Panc1 (cell line): ENCODE results near the gene SENP7. TPM values are rescaled to one million over a fixed set of nuclear protein-coding genes. Genes with fewer than 3 reads are reported as not detected.

Source experiments
- ATAC-seq: fragments of 200-7000 bp; cut with Tn5 transposase; 2 replicates; pipeline ENCODE4 v1.9.1; 2020; ENCODE audit warnings: mild to moderate bottlenecking, moderate library complexity
- BruUV-seq: library from RNA; stranded (reverse); fragments of 400-500 nt; replicated peaks from 2 replicates; lab custom pipeline; 2021; lab: Mats Ljungman, UMichigan
- CTCF ChIA-PET: fragments of 300-600 bp; sonication (Branson Sonifier 250); formaldehyde crosslinking; loops from one replicate; lab custom pipeline; 2022; ENCODE audit warnings: antibody characterized with exemption; lab: Charles Lee
- POLR2A ChIA-PET: fragments of 300-600 bp; sonication (Branson Sonifier 250); formaldehyde crosslinking; loops from one replicate; lab custom pipeline; 2022; ENCODE audit warnings: antibody characterized with exemption; lab: Charles Lee
- DNase-seq: peaks from one replicate; pipeline ENCODE4 v3.0.0-alpha.2; 2010; ENCODE audit warnings: low read depth, low spot score
- H3K27ac ChIP-seq: 2 replicates; pipeline ENCODE4 v1.5.1; 2011; ENCODE audit warnings: mild to moderate bottlenecking, low read length, inconsistent platforms
- H3K27me3 ChIP-seq: fragments of 200-500 bp; sonication (Bioruptor generic); 2 replicates; pipeline ENCODE4 v1.6.0; 2014; ENCODE audit warnings: low read length, inconsistent platforms; ENCODE audit not compliant: control insufficient read depth, insufficient read depth
- H3K36me3 ChIP-seq: fragments of 200-500 bp; sonication (Bioruptor generic); 2 replicates; pipeline ENCODE4 v1.5.1; 2014; ENCODE audit warnings: inconsistent platforms, mild to moderate bottlenecking, low read length, moderate library complexity; ENCODE audit not compliant: control insufficient read depth, insufficient read depth
- H3K4me1 ChIP-seq: 2 replicates; pipeline ENCODE4 v1.5.1; 2011; ENCODE audit warnings: inconsistent platforms, mild to moderate bottlenecking, low read length, moderate library complexity; ENCODE audit not compliant: control insufficient read depth, insufficient read depth
- H3K4me3 ChIP-seq, 2 experiments: 2 replicates each; pipeline ENCODE4 v1.5.1; 2011 to 2012; ENCODE audit warnings: low read depth in 2 of 2, low read length in 2 of 2, mild to moderate bottlenecking in 2 of 2, inconsistent platforms in 1 of 2, moderate library complexity in 1 of 2
- H3K9me3 ChIP-seq: fragments of 200-500 bp; sonication (Bioruptor generic); 2 replicates; pipeline ENCODE4 v1.5.1; 2014; ENCODE audit warnings: low read depth, mild to moderate bottlenecking, inconsistent platforms, low read length, moderate library complexity; ENCODE audit not compliant: control insufficient read depth, insufficient read depth
- POLR2AphosphoS5 ChIP-seq: IDR thresholded peaks from 2 replicates; pipeline ENCODE4 v1.6.1; 2012; ENCODE audit warnings: mild to moderate bottlenecking, low read depth, low read length, moderate library complexity
- SIN3A ChIP-seq: IDR thresholded peaks from 2 replicates; pipeline ENCODE4 v1.6.1; 2012; ENCODE audit warnings: low read depth, mild to moderate bottlenecking, low read length, moderate library complexity, borderline replicate concordance; ENCODE audit not compliant: insufficient read depth
- TCF7L2 ChIP-seq: IDR thresholded peaks from 2 replicates; pipeline ENCODE4 v1.6.1; 2011; ENCODE audit warnings: mild to moderate bottlenecking, low read depth, low read length, inconsistent platforms
- in situ Hi-C: cut with HindIII; loops from 2 replicates; pipeline ENCODE4 v1.10.0; 2016; ENCODE audit warnings: low sequenced_read_pairs, low pct_unique_long_range_greater_than_20kb
- intact Hi-C: fragments of 100-400 bp; cut with micrococcal nuclease; formaldehyde crosslinking; loops from one replicate; pipeline ENCODE4 v1.10.0; 2022; ENCODE audit not compliant: unreplicated experiment
- total RNA-seq: library from RNA; stranded (reverse); gene quantifications from one replicate; pipeline ENCODE4 v1.2.1, GENCODE V29; 2021; ENCODE audit not compliant: unreplicated experiment
- TF ChIP-seq, protein P1 (sequence below): fragments of 450-650 bp; IDR thresholded peaks from 2 replicates; pipeline ENCODE4 v1.5.1; 2017; ENCODE audit warnings: mild to moderate bottlenecking
- TF ChIP-seq, protein P2 (sequence below), 2 experiments: IDR thresholded peaks; 2 replicates each; pipeline ENCODE4 v1.6.1; 2011 to 2012; ENCODE audit warnings: low read depth in 2 of 2, control low read depth in 1 of 2, low read length in 1 of 2, mild to moderate bottlenecking in 1 of 2, moderate library complexity in 1 of 2; ENCODE audit not compliant: insufficient read depth in 1 of 2

Gene SENP7
- total RNA-seq, 1 experiment from 2014 or later: 10.1 TPM

DNA sequence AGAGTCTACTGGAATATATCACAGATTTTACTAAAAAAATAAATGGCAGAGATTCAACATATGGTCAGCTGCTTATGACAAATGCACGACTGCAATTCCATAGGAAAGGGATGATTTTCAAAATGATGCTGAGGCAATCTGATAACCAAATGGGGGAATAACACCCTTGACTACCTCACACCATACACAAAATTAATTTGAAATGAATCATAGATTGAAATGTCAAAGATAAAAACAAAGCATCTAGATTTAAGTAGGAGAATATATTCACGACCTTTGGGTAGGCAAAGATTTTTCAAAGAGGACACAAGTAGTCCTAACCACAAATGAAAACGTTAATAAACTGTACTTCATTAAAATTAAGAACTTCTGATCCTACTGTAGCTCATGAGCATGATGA, 11.2 kb downstream of the SENP7 start:
- Histone ChIP-seq H3K4me1 (no peaks in the 10 kb centered on the region), H3K27me3 (no peaks in the 10 kb centered on the region), H3K4me3 (no peak overlapping the region), H3K27ac (no peak overlapping the region), H3K36me3 (no peaks in the 10 kb centered on the region), H3K9me3 (no peaks in the 10 kb centered on the region)
- POLR2A ChIA-PET: no interaction called here
- TF ChIP-seq POLR2AphosphoS5 (no peak), SIN3A (no peak)
- TF ChIP-seq, protein P1, sequence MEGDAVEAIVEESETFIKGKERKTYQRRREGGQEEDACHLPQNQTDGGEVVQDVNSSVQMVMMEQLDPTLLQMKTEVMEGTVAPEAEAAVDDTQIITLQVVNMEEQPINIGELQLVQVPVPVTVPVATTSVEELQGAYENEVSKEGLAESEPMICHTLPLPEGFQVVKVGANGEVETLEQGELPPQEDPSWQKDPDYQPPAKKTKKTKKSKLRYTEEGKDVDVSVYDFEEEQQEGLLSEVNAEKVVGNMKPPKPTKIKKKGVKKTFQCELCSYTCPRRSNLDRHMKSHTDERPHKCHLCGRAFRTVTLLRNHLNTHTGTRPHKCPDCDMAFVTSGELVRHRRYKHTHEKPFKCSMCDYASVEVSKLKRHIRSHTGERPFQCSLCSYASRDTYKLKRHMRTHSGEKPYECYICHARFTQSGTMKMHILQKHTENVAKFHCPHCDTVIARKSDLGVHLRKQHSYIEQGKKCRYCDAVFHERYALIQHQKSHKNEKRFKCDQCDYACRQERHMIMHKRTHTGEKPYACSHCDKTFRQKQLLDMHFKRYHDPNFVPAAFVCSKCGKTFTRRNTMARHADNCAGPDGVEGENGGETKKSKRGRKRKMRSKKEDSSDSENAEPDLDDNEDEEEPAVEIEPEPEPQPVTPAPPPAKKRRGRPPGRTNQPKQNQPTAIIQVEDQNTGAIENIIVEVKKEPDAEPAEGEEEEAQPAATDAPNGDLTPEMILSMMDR: no peak
- TF ChIP-seq, protein P2, sequence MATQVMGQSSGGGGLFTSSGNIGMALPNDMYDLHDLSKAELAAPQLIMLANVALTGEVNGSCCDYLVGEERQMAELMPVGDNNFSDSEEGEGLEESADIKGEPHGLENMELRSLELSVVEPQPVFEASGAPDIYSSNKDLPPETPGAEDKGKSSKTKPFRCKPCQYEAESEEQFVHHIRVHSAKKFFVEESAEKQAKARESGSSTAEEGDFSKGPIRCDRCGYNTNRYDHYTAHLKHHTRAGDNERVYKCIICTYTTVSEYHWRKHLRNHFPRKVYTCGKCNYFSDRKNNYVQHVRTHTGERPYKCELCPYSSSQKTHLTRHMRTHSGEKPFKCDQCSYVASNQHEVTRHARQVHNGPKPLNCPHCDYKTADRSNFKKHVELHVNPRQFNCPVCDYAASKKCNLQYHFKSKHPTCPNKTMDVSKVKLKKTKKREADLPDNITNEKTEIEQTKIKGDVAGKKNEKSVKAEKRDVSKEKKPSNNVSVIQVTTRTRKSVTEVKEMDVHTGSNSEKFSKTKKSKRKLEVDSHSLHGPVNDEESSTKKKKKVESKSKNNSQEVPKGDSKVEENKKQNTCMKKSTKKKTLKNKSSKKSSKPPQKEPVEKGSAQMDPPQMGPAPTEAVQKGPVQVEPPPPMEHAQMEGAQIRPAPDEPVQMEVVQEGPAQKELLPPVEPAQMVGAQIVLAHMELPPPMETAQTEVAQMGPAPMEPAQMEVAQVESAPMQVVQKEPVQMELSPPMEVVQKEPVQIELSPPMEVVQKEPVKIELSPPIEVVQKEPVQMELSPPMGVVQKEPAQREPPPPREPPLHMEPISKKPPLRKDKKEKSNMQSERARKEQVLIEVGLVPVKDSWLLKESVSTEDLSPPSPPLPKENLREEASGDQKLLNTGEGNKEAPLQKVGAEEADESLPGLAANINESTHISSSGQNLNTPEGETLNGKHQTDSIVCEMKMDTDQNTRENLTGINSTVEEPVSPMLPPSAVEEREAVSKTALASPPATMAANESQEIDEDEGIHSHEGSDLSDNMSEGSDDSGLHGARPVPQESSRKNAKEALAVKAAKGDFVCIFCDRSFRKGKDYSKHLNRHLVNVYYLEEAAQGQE (IDR thresholded peaks at IDR 0.05; ENCODE audit: insufficient read depth in 1 of 2, low read depth in 2 of 2, low read length in 1 of 2): no peak
- CTCF ChIA-PET: no interaction called here
- ATAC-seq: no peak
- no TSS peak for BruUV-seq
- intact Hi-C loops (no loop called here), in situ Hi-C loops (no loop called here)
- no peak for DNase-seq

DNA sequence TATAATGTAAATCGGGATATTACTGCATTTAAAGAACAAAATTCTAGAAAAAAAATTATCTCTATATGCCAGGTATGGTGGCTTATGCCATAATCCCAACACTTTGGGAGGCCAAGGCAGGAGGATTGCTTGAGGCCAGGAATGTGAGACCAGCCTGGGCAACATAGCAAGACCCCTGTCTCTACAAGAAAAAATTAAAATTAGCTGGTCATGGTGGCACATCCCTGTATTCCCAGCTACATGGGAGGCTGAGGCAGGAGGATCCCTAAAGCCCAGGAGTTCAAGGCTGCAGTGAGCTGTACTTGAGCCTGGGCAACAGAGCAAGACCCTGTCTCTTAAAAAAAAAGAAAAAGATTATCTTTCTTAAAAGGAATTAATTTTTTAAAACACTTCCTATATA, 12.8 kb downstream of the SENP7 start:
- no peaks in the 10 kb centered on the region for H3K36me3 ChIP-seq
- ChIA-PET POLR2A (no interaction called here), CTCF (no interaction called here)
- no peak overlapping the region for H3K27ac ChIP-seq
- ATAC-seq (no peak), DNase-seq (no peak)
- intact Hi-C loops: no loop called here
- H3K27me3 ChIP-seq: no peaks in the 10 kb centered on the region
- in situ Hi-C loops: no loop called here
- no TSS peak for BruUV-seq
- H3K4me1 ChIP-seq: no peaks in the 10 kb centered on the region
- TF ChIP-seq POLR2AphosphoS5: no peak
- TF ChIP-seq, protein P1: no peak
- no peaks in the 10 kb centered on the region for H3K9me3 ChIP-seq
- H3K4me3 ChIP-seq: no peak overlapping the region

DNA sequence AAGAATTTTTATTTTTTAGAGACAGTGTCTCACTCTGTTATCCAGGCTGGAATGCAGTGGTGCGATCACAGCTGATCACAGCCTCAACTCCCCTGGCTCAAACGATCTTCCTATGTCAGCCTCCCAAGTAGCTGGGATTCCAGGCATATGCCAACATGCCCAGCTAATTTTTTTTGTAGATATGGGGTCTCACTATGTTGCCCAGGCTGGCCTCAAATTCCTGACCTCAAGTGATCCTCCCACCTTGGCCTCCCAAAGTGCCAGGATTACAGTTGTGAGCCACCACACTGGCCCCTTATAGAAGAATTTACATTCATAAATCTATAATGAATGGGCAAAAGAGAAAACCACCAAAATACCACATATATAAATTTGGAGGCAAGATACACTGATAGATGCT, 15.2 kb downstream of the SENP7 start:
- H3K4me3 ChIP-seq: no peak overlapping the region
- no peaks in the 10 kb centered on the region for H3K9me3 ChIP-seq
- no peaks in the 10 kb centered on the region for H3K4me1 ChIP-seq
- no peak overlapping the region for H3K27ac ChIP-seq
- no peak for DNase-seq
- no peaks in the 10 kb centered on the region for H3K27me3 ChIP-seq
- in situ Hi-C loops: no loop called here
- CTCF ChIA-PET: no interaction called here
- TF ChIP-seq, protein P1: no peak
- no peak for TF ChIP-seq SIN3A
- TF ChIP-seq POLR2AphosphoS5: no peak
- TF ChIP-seq TCF7L2: no peak
- TF ChIP-seq, protein P2 (IDR thresholded peaks at IDR 0.05; ENCODE audit: insufficient read depth in 1 of 2, low read depth in 2 of 2, low read length in 1 of 2): no peak
- POLR2A ChIA-PET: interaction anchor here (0.5 kb wide), 1 partner anchor 177 kb away, joined by 3 read pairs; no protein-coding TSS in a partner anchor
- ATAC-seq: no peak
- intact Hi-C loops: no loop called here
- no peaks in the 10 kb centered on the region for H3K36me3 ChIP-seq
- no TSS peak for BruUV-seq
